ENCODE results near the gene ISG20L2. TPM values are rescaled to one million over a fixed set of nuclear protein-coding genes. Genes with fewer than 3 reads are reported as not detected.

The ISG20L2 gene
- total RNA-seq, 2 experiments from 2014 or later = 48.4 to 65.2 TPM

GRCh38 chr1:156698995-156699394 lies 29.6 kb downstream of the ISG20L2 start:
- CTCF ChIA-PET = interaction anchor here (0.6 to 11.2 kb wide), 3 partner anchors 10 to 108 kb away, joined by 3 to 186 read pairs (median 110); partner anchors contain the start of genes ISG20L2, METTL25B and NAXE
- no peaks in the 10 kb centered on the region for H3K9me3 Mint-ChIP-seq (ENCODE audit: low read depth)

GRCh38 chr1:156697481-156697880 lies 31.1 kb downstream of the ISG20L2 start:
- ChIA-PET POLR2A (no interaction called here), CTCF (interaction anchor here (0.7 to 10.2 kb wide), 4 partner anchors 8 to 48 kb away, joined by 3 to 186 read pairs (median 4); no protein-coding TSS in a partner anchor)
- H3K27ac Mint-ChIP-seq = no peak overlapping the region
- no peaks in the 10 kb centered on the region for H3K36me3 Mint-ChIP-seq (ENCODE audit: low read depth)
- DNase-seq = no peak
- H3K9me3 Mint-ChIP-seq (ENCODE audit: low read depth) = no peaks in the 10 kb centered on the region
- intact Hi-C loops (cut with DNase I, micrococcal nuclease) = no loop called here
- H3K4me3 Mint-ChIP-seq = no peak overlapping the region
- H3K4me1 Mint-ChIP-seq = peaks cover 9% of the 10 kb centered on the region
- no peak for ATAC-seq
- peaks cover 35% of the 10 kb centered on the region for H3K27me3 Mint-ChIP-seq

More at GRCh38 chr1:156698995-156699394, 29.6 kb downstream of the ISG20L2 start:
- H3K27me3 Mint-ChIP-seq = peaks cover 34% of the 10 kb centered on the region
- ATAC-seq (no peak), DNase-seq (no peak)
- POLR2A ChIA-PET = no interaction called here
- no peaks in the 10 kb centered on the region for H3K36me3 Mint-ChIP-seq (ENCODE audit: low read depth)
- intact Hi-C loops (cut with DNase I, micrococcal nuclease) = no loop called here
- H3K27ac Mint-ChIP-seq = no peak overlapping the region
- no peak overlapping the region for H3K4me3 Mint-ChIP-seq
- H3K4me1 Mint-ChIP-seq = no peaks in the 10 kb centered on the region

GRCh38 chr1:156696755-156697154 lies 31.8 kb downstream of the ISG20L2 start:
- ChIA-PET POLR2A (no interaction called here), CTCF (interaction anchor here (0.9 to 1.5 kb wide), 2 partner anchors 10 to 29 kb away, joined by 3 to 6 read pairs; no protein-coding TSS in a partner anchor)
- intact Hi-C loops (cut with DNase I, micrococcal nuclease) = no loop called here
- H3K4me3 Mint-ChIP-seq = no peak overlapping the region
- no peaks in the 10 kb centered on the region for H3K36me3 Mint-ChIP-seq (ENCODE audit: low read depth)
- ATAC-seq = no peak
- H3K27ac Mint-ChIP-seq = no peak overlapping the region
- H3K27me3 Mint-ChIP-seq = peaks cover 40% of the 10 kb centered on the region
- no peak for DNase-seq
- peaks cover 17% of the 10 kb centered on the region for H3K4me1 Mint-ChIP-seq
- H3K9me3 Mint-ChIP-seq (ENCODE audit: low read depth) = no peaks in the 10 kb centered on the region

GRCh38 chr1:156694690-156694962 lies 33.9 kb downstream of the ISG20L2 start:
- peaks cover 18% of the 10 kb centered on the region for H3K4me1 Mint-ChIP-seq
- H3K36me3 Mint-ChIP-seq (ENCODE audit: low read depth) = no peaks in the 10 kb centered on the region
- no peak overlapping the region for H3K27ac Mint-ChIP-seq
- POLR2A ChIA-PET = no interaction called here
- H3K4me3 Mint-ChIP-seq = no peak overlapping the region
- no peak for DNase-seq
- intact Hi-C loops (cut with DNase I, micrococcal nuclease) = no loop called here
- ATAC-seq = no peak
- no peaks in the 10 kb centered on the region for H3K9me3 Mint-ChIP-seq (ENCODE audit: low read depth)
- H3K27me3 Mint-ChIP-seq = peaks cover 51% of the 10 kb centered on the region
- CTCF ChIA-PET = interaction anchor here (0.8 to 2.8 kb wide), 4 partner anchors 10 to 195 kb away, joined by 3 to 12 read pairs (median 6); no protein-coding TSS in a partner anchor

GRCh38 chr1:156693848-156694689 lies 34.5 kb downstream of the ISG20L2 start:
- Mint-ChIP-seq H3K27me3 (peaks cover 54% of the 10 kb centered on the region), H3K27ac (no peak overlapping the region), H3K36me3 (ENCODE audit: low read depth) (no peaks in the 10 kb centered on the region), H3K4me3 (no peak overlapping the region), H3K4me1 (peaks cover 22% of the 10 kb centered on the region), H3K9me3 (ENCODE audit: low read depth) (no peaks in the 10 kb centered on the region)
- DNase-seq = no peak
- ChIA-PET POLR2A (no interaction called here), CTCF (interaction anchor here (0.5 to 2.8 kb wide), 7 partner anchors 10 to 195 kb away, joined by 3 to 12 read pairs (median 3); no protein-coding TSS in a partner anchor)
- intact Hi-C loops (cut with DNase I, micrococcal nuclease) = no loop called here
- ATAC-seq = no peak

- Mint-ChIP-seq H3K9me3 (ENCODE audit: low read depth) (no peaks in the 10 kb centered on the region), H3K27me3 (peaks cover 59% of the 10 kb centered on the region), H3K36me3 (ENCODE audit: low read depth) (no peaks in the 10 kb centered on the region), H3K27ac (no peak overlapping the region), H3K4me1 (peaks cover 22% of the 10 kb centered on the region), H3K4me3 (no peak overlapping the region)
- intact Hi-C loops (cut with DNase I, micrococcal nuclease) = no loop called here
- ATAC-seq (no peak), DNase-seq (no peak)
- ChIA-PET CTCF (interaction anchor here (1.0 to 11.5 kb wide), 5 partner anchors 23 to 196 kb away, joined by 3 to 220 read pairs (median 3); partner anchors contain the start of genes ISG20L2 and METTL25B), POLR2A (no interaction called here)
Observed at GRCh38 chr1:156692925-156693847, 35.4 kb downstream of the ISG20L2 start.

GRCh38 chr1:156692441-156692924 lies 36.1 kb downstream of the ISG20L2 start:
- H3K36me3 Mint-ChIP-seq (ENCODE audit: low read depth) = no peaks in the 10 kb centered on the region
- no peaks in the 10 kb centered on the region for H3K9me3 Mint-ChIP-seq (ENCODE audit: low read depth)
- DNase-seq (no peak), ATAC-seq (no peak)
- H3K4me1 Mint-ChIP-seq = peaks cover 22% of the 10 kb centered on the region
- peaks cover 57% of the 10 kb centered on the region for H3K27me3 Mint-ChIP-seq
- ChIA-PET POLR2A (no interaction called here), CTCF (interaction anchor here (6.0 to 11.5 kb wide), 2 partner anchors 10 to 35 kb away, joined by 186 to 220 read pairs; partner anchors contain the start of genes CRABP2, ISG20L2 and METTL25B)
- no peak overlapping the region for H3K4me3 Mint-ChIP-seq
- intact Hi-C loops (cut with DNase I, micrococcal nuclease) = no loop called here
- H3K27ac Mint-ChIP-seq = no peak overlapping the region

GRCh38 chr1:156691665-156692440 lies 36.7 kb downstream of the ISG20L2 start:
- ChIA-PET CTCF (interaction anchor here (0.9 to 11.5 kb wide), 7 partner anchors 11 to 199 kb away, joined by 3 to 220 read pairs (median 50); partner anchors contain the start of genes CRABP2, ISG20L2, METTL25B and NES), POLR2A (interaction anchor here (0.7 kb wide), 1 partner anchor 19 kb away, joined by 3 read pairs; no protein-coding TSS in a partner anchor)
- ATAC-seq (no peak), DNase-seq (no peak)
- no peak overlapping the region for H3K27ac Mint-ChIP-seq
- no peak overlapping the region for H3K4me3 Mint-ChIP-seq
- no peaks in the 10 kb centered on the region for H3K36me3 Mint-ChIP-seq (ENCODE audit: low read depth)
- no peaks in the 10 kb centered on the region for H3K9me3 Mint-ChIP-seq (ENCODE audit: low read depth)
- peaks cover 22% of the 10 kb centered on the region for H3K4me1 Mint-ChIP-seq
- peaks cover 56% of the 10 kb centered on the region for H3K27me3 Mint-ChIP-seq
- intact Hi-C loops (cut with DNase I, micrococcal nuclease) = no loop called here

GRCh38 chr1:156691191-156691590 lies 37.4 kb downstream of the ISG20L2 start:
- intact Hi-C loops (cut with DNase I, micrococcal nuclease) = no loop called here
- peaks cover 22% of the 10 kb centered on the region for H3K4me1 Mint-ChIP-seq
- POLR2A ChIA-PET = interaction anchor here (0.6 to 3.1 kb wide), 3 partner anchors 19 to 75 kb away, joined by 3 to 15 read pairs (median 6); no protein-coding TSS in a partner anchor
- CTCF ChIA-PET = interaction anchor here (0.9 to 11.5 kb wide), 8 partner anchors 11 to 199 kb away, joined by 3 to 220 read pairs (median 44); partner anchors contain the start of genes CRABP2, ISG20L2, METTL25B and NES
- H3K36me3 Mint-ChIP-seq (ENCODE audit: low read depth) = no peaks in the 10 kb centered on the region
- DNase-seq (no peak), ATAC-seq (no peak)
- H3K4me3 Mint-ChIP-seq = no peak overlapping the region
- no peaks in the 10 kb centered on the region for H3K9me3 Mint-ChIP-seq (ENCODE audit: low read depth)
- H3K27me3 Mint-ChIP-seq = peaks cover 52% of the 10 kb centered on the region
- H3K27ac Mint-ChIP-seq = no peak overlapping the region

GRCh38 chr1:156690675-156691036 lies 37.9 kb downstream of the ISG20L2 start:
- CTCF ChIA-PET = interaction anchor here (0.7 to 11.5 kb wide), 24 partner anchors 9 to 237 kb away, joined by 3 to 220 read pairs (median 7); partner anchors contain the start of genes CRABP2, INSRR, ISG20L2 and METTL25B
- Mint-ChIP-seq H3K4me1 (peaks cover 22% of the 10 kb centered on the region), H3K36me3 (ENCODE audit: low read depth) (no peaks in the 10 kb centered on the region), H3K27me3 (peaks cover 52% of the 10 kb centered on the region), H3K27ac (no peak overlapping the region), H3K9me3 (ENCODE audit: low read depth) (no peaks in the 10 kb centered on the region), H3K4me3 (no peak overlapping the region)
- POLR2A ChIA-PET = interaction anchor here (0.6 to 3.1 kb wide), 5 partner anchors 15 to 99 kb away, joined by 3 to 15 read pairs (median 4); partner anchors contain the start of genes CRABP2 and NAXE
- DNase-seq = no peak
- ATAC-seq = no peak
- intact Hi-C loops (cut with DNase I, micrococcal nuclease) = no loop called here

Data from activated CD4-positive, alpha-beta T cell treated with anti-CD3 and anti-CD28 coated beads for 36 hours (primary cell).